NCI-H1436 (cell line): ENCODE data around the gene PRCD.

Experiments
- DNase-seq: peaks from one replicate; lab custom pipeline; 2025; lab: John Stamatoyannopoulos, UW

PRCD gene

GRCh38 chr17:76539631-76540271 is at the start of gene PRCD:
Gene PRCD (plus strand): TSS chr17:76540044. CDS start chr17:76540142, 98 bp downstream.
- no peak for DNase-seq

GRCh38 chr17:76490112-76490710 is 49.6 kb upstream of the PRCD start:
- DNase-seq: no peak

- no peak for DNase-seq
Observed at GRCh38 chr17:76491271-76492122, 48.3 kb upstream of the PRCD start.

GRCh38 chr17:76492123-76492988 is 47.5 kb upstream of the PRCD start:
- DNase-seq: peak; percentile 10

GRCh38 chr17:76492989-76493501 is 46.8 kb upstream of the PRCD start:
- DNase-seq: no peak

- no peak for DNase-seq
Observed at GRCh38 chr17:76493505-76494167, 46.2 kb upstream of the PRCD start.

GRCh38 chr17:76495663-76496400 is 44.0 kb upstream of the PRCD start:
- DNase-seq: no peak

- DNase-seq: no peak
Observed at GRCh38 chr17:76496464-76496863, 43.4 kb upstream of the PRCD start.

GRCh38 chr17:76497699-76497978 is 42.2 kb upstream of the PRCD start:
- DNase-seq: no peak

- DNase-seq: no peak
Observed at GRCh38 chr17:76497979-76498875, 41.6 kb upstream of the PRCD start.

- no peak for DNase-seq
Observed at GRCh38 chr17:76498876-76499251, 41.0 kb upstream of the PRCD start.

- DNase-seq: no peak
Observed at GRCh38 chr17:76499267-76499667, 40.6 kb upstream of the PRCD start.

GRCh38 chr17:76500074-76500746 is 39.6 kb upstream of the PRCD start:
- DNase-seq: no peak

GRCh38 chr17:76500747-76501017 is 39.2 kb upstream of the PRCD start:
- DNase-seq: no peak

- peak; percentile 83 for DNase-seq
Observed at GRCh38 chr17:76501018-76501826, 38.6 kb upstream of the PRCD start, which contains the start of gene RHBDF2. Gene RHBDF2 (minus strand): TSS chr17:76501423. CDS start chr17:76481524, 19,899 bp downstream.

GRCh38 chr17:76501827-76502307 is 38.0 kb upstream of the PRCD start:
- DNase-seq: no peak

GRCh38 chr17:76502341-76503211 is 37.3 kb upstream of the PRCD start:
- DNase-seq: no peak
